HL-60 (cell line): ENCODE data around the gene NR4A2.

Source experiments
- DNase-seq, 2 experiments: peaks; one replicate each; pipeline ENCODE4 v3.0.0-alpha.2; 2010 to 2020; ENCODE audit warnings: low read depth in 1 of 2, low spot score in 1 of 2
- H3K27ac ChIP-seq: fragments of 250-450 bp; sonication (Bioruptor Pico); replicated peaks from 2 replicates; pipeline ENCODE4 v1.5.1; 2020; ENCODE audit warnings: mild to moderate bottlenecking, moderate library complexity
- H3K27me3 ChIP-seq: fragments of 250-450 bp; sonication (Bioruptor Pico); 2 replicates; pipeline ENCODE4 v1.5.1; 2021; ENCODE audit warnings: mild to moderate bottlenecking, moderate library complexity; ENCODE audit not compliant: insufficient read depth, poor library complexity, severe bottlenecking
- H3K4me3 ChIP-seq: replicated peaks from 2 replicates; pipeline ENCODE4 v1.5.1; 2011; ENCODE audit warnings: mild to moderate bottlenecking, control low read depth, low read length; ENCODE audit not compliant: insufficient read depth
- GABPA ChIP-seq: IDR thresholded peaks from 2 replicates; pipeline ENCODE4 v1.6.1; 2012; ENCODE audit warnings: low read depth
- POLR2AphosphoS5 ChIP-seq: IDR thresholded peaks from 2 replicates; pipeline ENCODE4 v1.6.1; 2012; ENCODE audit warnings: low read depth
- SPI1 ChIP-seq: IDR thresholded peaks from 2 replicates; pipeline ENCODE4 v1.6.1; 2012; ENCODE audit warnings: low read depth, mild to moderate bottlenecking, borderline replicate concordance
- TF ChIP-seq, protein P1 (sequence below): IDR thresholded peaks from 2 replicates; pipeline ENCODE4 v1.6.1; 2012; ENCODE audit warnings: low read depth; ENCODE audit not compliant: insufficient replicate concordance
- TF ChIP-seq, protein P2 (sequence below): IDR thresholded peaks from one replicate; pipeline ENCODE4 v1.5.1; 2011; ENCODE audit warnings: low read length, control low read depth, inconsistent platforms; ENCODE audit not compliant: insufficient read depth

NR4A2 gene

DNA sequence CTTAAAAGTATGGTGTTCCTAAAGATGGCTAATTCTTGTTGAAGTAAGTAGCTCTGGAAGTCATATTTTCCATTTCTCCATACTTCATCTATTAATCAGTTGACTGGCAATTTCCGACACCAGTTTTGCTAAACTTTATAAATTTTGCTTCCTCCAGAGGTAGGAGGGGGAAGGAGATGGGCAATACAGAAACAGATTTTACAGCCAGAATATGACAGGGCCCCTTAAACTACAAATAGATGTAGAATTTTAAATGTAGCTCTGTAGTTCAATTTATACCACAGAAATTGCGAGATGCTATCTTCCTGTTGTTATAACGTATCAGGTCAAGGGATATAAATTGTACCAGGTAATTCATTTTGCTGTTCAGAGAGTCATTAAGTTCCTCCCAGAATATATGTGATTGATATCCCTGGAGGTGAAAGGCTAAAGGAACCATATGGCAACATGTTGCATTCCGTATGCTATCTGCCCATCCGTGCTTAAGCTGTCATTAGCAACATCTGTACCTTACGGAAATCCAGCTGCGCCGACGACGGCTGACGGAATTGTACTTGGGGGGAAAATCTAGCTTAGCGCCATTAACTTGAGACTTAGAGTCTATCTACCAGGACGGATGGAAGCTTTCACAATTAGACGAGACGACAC, 8.4 kb upstream of the NR4A2 start:
- no peak for TF ChIP-seq SPI1
- no peak for TF ChIP-seq POLR2AphosphoS5
- TF ChIP-seq, protein P1, sequence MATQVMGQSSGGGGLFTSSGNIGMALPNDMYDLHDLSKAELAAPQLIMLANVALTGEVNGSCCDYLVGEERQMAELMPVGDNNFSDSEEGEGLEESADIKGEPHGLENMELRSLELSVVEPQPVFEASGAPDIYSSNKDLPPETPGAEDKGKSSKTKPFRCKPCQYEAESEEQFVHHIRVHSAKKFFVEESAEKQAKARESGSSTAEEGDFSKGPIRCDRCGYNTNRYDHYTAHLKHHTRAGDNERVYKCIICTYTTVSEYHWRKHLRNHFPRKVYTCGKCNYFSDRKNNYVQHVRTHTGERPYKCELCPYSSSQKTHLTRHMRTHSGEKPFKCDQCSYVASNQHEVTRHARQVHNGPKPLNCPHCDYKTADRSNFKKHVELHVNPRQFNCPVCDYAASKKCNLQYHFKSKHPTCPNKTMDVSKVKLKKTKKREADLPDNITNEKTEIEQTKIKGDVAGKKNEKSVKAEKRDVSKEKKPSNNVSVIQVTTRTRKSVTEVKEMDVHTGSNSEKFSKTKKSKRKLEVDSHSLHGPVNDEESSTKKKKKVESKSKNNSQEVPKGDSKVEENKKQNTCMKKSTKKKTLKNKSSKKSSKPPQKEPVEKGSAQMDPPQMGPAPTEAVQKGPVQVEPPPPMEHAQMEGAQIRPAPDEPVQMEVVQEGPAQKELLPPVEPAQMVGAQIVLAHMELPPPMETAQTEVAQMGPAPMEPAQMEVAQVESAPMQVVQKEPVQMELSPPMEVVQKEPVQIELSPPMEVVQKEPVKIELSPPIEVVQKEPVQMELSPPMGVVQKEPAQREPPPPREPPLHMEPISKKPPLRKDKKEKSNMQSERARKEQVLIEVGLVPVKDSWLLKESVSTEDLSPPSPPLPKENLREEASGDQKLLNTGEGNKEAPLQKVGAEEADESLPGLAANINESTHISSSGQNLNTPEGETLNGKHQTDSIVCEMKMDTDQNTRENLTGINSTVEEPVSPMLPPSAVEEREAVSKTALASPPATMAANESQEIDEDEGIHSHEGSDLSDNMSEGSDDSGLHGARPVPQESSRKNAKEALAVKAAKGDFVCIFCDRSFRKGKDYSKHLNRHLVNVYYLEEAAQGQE, result no peak
- no peak for TF ChIP-seq GABPA
- TF ChIP-seq, protein P2, sequence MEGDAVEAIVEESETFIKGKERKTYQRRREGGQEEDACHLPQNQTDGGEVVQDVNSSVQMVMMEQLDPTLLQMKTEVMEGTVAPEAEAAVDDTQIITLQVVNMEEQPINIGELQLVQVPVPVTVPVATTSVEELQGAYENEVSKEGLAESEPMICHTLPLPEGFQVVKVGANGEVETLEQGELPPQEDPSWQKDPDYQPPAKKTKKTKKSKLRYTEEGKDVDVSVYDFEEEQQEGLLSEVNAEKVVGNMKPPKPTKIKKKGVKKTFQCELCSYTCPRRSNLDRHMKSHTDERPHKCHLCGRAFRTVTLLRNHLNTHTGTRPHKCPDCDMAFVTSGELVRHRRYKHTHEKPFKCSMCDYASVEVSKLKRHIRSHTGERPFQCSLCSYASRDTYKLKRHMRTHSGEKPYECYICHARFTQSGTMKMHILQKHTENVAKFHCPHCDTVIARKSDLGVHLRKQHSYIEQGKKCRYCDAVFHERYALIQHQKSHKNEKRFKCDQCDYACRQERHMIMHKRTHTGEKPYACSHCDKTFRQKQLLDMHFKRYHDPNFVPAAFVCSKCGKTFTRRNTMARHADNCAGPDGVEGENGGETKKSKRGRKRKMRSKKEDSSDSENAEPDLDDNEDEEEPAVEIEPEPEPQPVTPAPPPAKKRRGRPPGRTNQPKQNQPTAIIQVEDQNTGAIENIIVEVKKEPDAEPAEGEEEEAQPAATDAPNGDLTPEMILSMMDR, result no peak
- Histone ChIP-seq H3K4me3 (peak overlapping the region; percentile 56), H3K27ac (peak overlapping the region; percentile 99), H3K27me3 (no peaks in the 10 kb centered on the region)
- DNase-seq, result peak in 1 of 2 experiments; percentile 49

DNA sequence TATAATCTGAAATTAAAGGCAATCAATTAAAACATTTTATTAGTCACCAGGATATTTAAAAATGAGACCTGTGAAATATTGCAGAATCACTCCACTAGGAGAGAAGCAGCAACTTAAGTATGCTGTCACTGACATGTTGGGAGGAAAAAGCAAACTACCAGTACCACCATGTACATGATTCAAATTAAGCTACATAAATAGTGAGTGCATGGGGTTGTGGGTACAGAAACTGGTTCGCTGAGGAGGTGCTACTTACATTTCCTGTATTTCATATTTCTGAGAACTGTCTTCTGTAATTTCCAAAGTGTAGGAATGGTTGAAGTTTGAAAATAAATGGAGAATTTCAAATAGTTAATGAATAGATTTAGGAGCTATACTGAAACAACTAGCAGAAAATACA, 7.9 kb upstream of the NR4A2 start:
- TF ChIP-seq SPI1 (no peak), GABPA (no peak), POLR2AphosphoS5 (no peak)
- TF ChIP-seq, protein P1, result no peak
- TF ChIP-seq, protein P2, result no peak
- no peak for DNase-seq
- no peak overlapping the region for H3K27ac ChIP-seq
- H3K27me3 ChIP-seq, result no peaks in the 10 kb centered on the region
- peak overlapping the region; percentile 56; the same call in 1 of the 2 replicates for H3K4me3 ChIP-seq

DNA sequence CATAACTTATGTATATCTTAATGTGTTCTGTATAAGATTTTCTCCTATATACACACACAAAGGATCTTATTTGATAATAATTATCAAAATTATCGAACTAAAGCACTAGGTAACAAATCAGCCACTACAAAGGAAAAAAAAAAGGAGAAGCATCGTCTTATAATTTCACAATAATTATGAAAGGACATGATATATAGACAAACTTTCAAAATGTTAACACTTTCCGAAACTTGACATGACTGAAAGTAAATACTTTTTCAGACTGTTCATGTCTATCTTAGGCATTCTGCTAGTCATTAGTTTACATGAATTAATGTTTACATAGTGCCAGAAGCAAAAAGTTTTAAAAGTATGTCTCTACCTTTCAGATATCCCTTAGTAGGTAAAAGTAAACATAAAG, 7.3 kb upstream of the NR4A2 start:
- DNase-seq, result no peak
- no peak overlapping the region for H3K27ac ChIP-seq
- TF ChIP-seq, protein P1, result no peak
- TF ChIP-seq, protein P2, result no peak

More for the DNA sequence above, 7.3 kb upstream of the NR4A2 start:
- Histone ChIP-seq H3K4me3 (no peak overlapping the region), H3K27me3 (no peaks in the 10 kb centered on the region)
